GM19438 (cell line): ENCODE measurements around the gene ART5.
"Not testable (repeated sequence)": the region's sequence is repeated elsewhere in the genome, so short reads cannot be mapped to it uniquely, and the experiment has no call there.

Experiments
- ATAC-seq: cut with Tn5 transposase; IDR thresholded peaks from one replicate; pipeline ENCODE4 v1.9.1; 2021; ENCODE audit warnings: low read depth; ENCODE audit not compliant: unreplicated experiment

ART5 gene

DNA sequence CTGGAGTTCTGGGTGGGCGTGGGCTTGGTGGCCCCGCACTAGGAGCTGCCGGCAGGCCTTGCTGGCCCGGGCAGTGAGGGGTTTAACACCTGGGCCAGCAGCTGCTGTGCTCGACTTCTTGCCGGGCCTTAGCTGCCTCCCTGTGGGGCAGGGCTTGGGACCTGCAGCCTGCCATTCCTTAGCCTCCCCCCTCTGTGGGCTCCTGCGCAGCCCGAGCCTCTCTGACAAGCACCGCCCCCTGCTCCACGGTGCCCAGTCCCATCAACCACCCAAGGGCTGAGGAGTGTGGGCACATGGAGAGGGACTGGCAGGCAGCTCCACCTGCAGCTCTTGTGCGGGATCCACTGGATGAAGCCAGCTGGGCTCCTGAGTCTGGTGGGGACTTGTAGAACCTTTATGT, 53.0 kb downstream of the ART5 start:
- not testable (repeated sequence) for ATAC-seq
